MM.1S (cell line): ENCODE measurements around the gene NCAM2.
"Not testable (repeated sequence)": the region's sequence is repeated elsewhere in the genome, so short reads cannot be mapped to it uniquely, and the experiment has no call there.

ENCODE experiments used
- DNase-seq: peaks from one replicate; pipeline ENCODE4 v3.0.0-alpha.2; 2015
- H2AFZ ChIP-seq: fragments of 300-600 bp; sonication (generic); 2 replicates; pipeline ENCODE4 v1.6.0; 2016; ENCODE audit warnings: antibody characterized with exemption, low read length
- H3F3A ChIP-seq: fragments of 300-600 bp; sonication (generic); 2 replicates; pipeline ENCODE4 v1.6.1; 2016; ENCODE audit warnings: mild to moderate bottlenecking, antibody characterized with exemption, low read length, moderate library complexity, mixed read lengths; ENCODE audit not compliant: insufficient read depth
- H3K27ac ChIP-seq: fragments of 300-600 bp; sonication (generic); 2 replicates; pipeline ENCODE4 v1.5.1; 2016; ENCODE audit warnings: mild to moderate bottlenecking, low read length
- H3K27me3 ChIP-seq: fragments of 300-600 bp; sonication (generic); replicated peaks from 2 replicates; pipeline ENCODE4 v1.6.0; 2016; ENCODE audit warnings: low read length; ENCODE audit not compliant: insufficient read depth
- H3K36me3 ChIP-seq: fragments of 300-600 bp; sonication (generic); replicated peaks from 2 replicates; pipeline ENCODE4 v1.6.1; 2016; ENCODE audit warnings: mild to moderate bottlenecking, low read length, mixed read lengths; ENCODE audit not compliant: insufficient read depth
- H3K4me1 ChIP-seq: fragments of 300-600 bp; sonication (generic); 2 replicates; pipeline ENCODE4 v1.6.1; 2016; ENCODE audit warnings: low read length, mixed read lengths
- H3K4me2 ChIP-seq: fragments of 300-600 bp; sonication (generic); 2 replicates; pipeline ENCODE4 v1.6.0; 2016; ENCODE audit warnings: low read depth, low read length
- H3K4me3 ChIP-seq: fragments of 300-600 bp; sonication (generic); 2 replicates; pipeline ENCODE4 v1.5.1; 2016; ENCODE audit warnings: low read length, mixed read lengths
- H3K79me2 ChIP-seq: fragments of 300-600 bp; sonication (generic); 2 replicates; pipeline ENCODE4 v1.6.1; 2016; ENCODE audit warnings: mixed run types, low read length, mixed read lengths
- H3K9ac ChIP-seq: fragments of 300-600 bp; sonication (generic); 2 replicates; pipeline ENCODE4 v1.6.1; 2016; ENCODE audit warnings: low read length, mixed read lengths
- H3K9me2 ChIP-seq: fragments of 300-600 bp; sonication (generic); replicated peaks from 2 replicates; pipeline ENCODE4 v1.6.1; 2016; ENCODE audit warnings: mild to moderate bottlenecking, low read length, mixed read lengths; ENCODE audit not compliant: insufficient read depth
- H3K9me3 ChIP-seq: fragments of 300-600 bp; sonication (generic); replicated peaks from 2 replicates; pipeline ENCODE4 v1.6.1; 2016; ENCODE audit warnings: mild to moderate bottlenecking, low read length, mixed read lengths; ENCODE audit not compliant: insufficient read depth
- H4K20me1 ChIP-seq: fragments of 300-600 bp; sonication (generic); 2 replicates; pipeline ENCODE4 v1.6.1; 2016; ENCODE audit warnings: mild to moderate bottlenecking, low read length, moderate library complexity, mixed read lengths; ENCODE audit not compliant: insufficient read depth
- EZH2 ChIP-seq: fragments of 300-600 bp; sonication (generic); optimal IDR thresholded peaks from 2 replicates; pipeline ENCODE3; 2017; ENCODE audit warnings: low read depth, mild to moderate bottlenecking, antibody characterized with exemption, low read length, mixed read lengths
- EZH2phosphoT487 ChIP-seq: fragments of 300-600 bp; sonication (generic); IDR thresholded peaks from 2 replicates; pipeline ENCODE4 v1.6.1; 2018; ENCODE audit warnings: antibody characterized with exemption, low read length
- TF ChIP-seq, protein P1 (sequence below): fragments of 300-600 bp; sonication (generic); IDR thresholded peaks from 2 replicates; pipeline ENCODE4 v1.5.1; 2016; ENCODE audit warnings: antibody characterized with exemption, low read length, mixed read lengths

Gene NCAM2

DNA sequence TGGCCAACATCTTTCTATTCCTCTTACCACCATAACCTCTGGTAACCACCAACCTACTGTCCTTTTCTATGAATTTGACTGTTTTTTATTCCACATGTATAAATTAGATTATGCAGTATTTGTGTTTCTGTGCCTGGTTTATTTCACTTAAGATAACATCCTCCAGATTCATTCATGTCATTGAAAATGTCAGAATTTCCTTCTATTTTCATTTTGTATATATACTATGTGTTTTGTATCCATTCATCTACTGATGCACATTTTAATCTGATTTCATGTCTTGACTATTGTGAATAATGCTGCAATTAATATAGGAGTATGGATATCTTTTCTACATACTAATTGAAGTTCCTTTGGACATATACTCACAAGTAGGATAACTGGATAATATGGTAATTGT, 403.2 kb downstream of the NCAM2 start:
- Histone ChIP-seq H3F3A (peaks cover 7% of the 10 kb centered on the region; the same call in 1 of the 2 replicates), H3K4me3 (no peak overlapping the region), H2AFZ (no peak overlapping the region), H3K9me2 (no peaks in the 10 kb centered on the region), H3K4me1 (peaks cover 11% of the 10 kb centered on the region), H3K27ac (no peak overlapping the region), H3K9me3 (no peaks in the 10 kb centered on the region), H3K27me3 (no peaks in the 10 kb centered on the region), H3K79me2 (no peaks in the 10 kb centered on the region), H3K9ac (no peak overlapping the region), H3K4me2 (no peak overlapping the region), H4K20me1 (no peaks in the 10 kb centered on the region), H3K36me3 (no peaks in the 10 kb centered on the region)
- DNase-seq = no peak
- TF ChIP-seq EZH2phosphoT487 = no peak
- TF ChIP-seq, protein P1, sequence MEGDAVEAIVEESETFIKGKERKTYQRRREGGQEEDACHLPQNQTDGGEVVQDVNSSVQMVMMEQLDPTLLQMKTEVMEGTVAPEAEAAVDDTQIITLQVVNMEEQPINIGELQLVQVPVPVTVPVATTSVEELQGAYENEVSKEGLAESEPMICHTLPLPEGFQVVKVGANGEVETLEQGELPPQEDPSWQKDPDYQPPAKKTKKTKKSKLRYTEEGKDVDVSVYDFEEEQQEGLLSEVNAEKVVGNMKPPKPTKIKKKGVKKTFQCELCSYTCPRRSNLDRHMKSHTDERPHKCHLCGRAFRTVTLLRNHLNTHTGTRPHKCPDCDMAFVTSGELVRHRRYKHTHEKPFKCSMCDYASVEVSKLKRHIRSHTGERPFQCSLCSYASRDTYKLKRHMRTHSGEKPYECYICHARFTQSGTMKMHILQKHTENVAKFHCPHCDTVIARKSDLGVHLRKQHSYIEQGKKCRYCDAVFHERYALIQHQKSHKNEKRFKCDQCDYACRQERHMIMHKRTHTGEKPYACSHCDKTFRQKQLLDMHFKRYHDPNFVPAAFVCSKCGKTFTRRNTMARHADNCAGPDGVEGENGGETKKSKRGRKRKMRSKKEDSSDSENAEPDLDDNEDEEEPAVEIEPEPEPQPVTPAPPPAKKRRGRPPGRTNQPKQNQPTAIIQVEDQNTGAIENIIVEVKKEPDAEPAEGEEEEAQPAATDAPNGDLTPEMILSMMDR = no peak
- TF ChIP-seq EZH2 = no peak

GRCh38 chr21:21402187-21402586, 404.0 kb downstream of the NCAM2 start:
- H2AFZ ChIP-seq, H3K4me3 ChIP-seq, H3K4me2 ChIP-seq, H3K9me2 ChIP-seq, H3K9me3 ChIP-seq, H3K36me3 ChIP-seq, H4K20me1 ChIP-seq, H3K79me2 ChIP-seq, DNase-seq, H3K27ac ChIP-seq, H3K27me3 ChIP-seq, H3F3A ChIP-seq, H3K9ac ChIP-seq: not testable (repeated sequence)
- H3K4me1 ChIP-seq = peaks cover 18% of the 10 kb centered on the region

DNA sequence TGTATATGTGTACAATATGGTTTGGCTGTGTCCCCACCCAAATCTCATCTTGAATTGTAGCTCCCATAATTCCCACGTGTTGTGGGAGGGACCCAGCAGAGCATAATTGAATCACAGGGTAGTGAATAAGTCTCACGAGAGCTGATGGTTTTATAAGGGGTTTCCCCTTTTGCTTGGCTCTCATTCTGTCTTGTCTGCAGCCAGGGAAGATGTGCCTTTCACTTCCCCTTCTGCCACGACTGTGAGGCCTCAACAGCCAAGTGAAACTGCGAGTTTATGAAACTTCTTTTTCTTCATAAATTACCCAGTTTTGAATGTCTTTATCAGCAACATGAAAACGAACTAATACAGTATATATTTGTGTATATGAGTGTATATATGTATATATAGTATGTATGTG, 406.1 kb downstream of the NCAM2 start:
- H2AFZ ChIP-seq, H3F3A ChIP-seq, H3K9me2 ChIP-seq, H4K20me1 ChIP-seq, H3K79me2 ChIP-seq, H3K9me3 ChIP-seq, H3K27me3 ChIP-seq, H3K36me3 ChIP-seq, H3K4me3 ChIP-seq, H3K9ac ChIP-seq: not testable (repeated sequence)
- H3K4me1 ChIP-seq = peaks cover 21% of the 10 kb centered on the region
- H3K27ac ChIP-seq = peak overlapping the region; percentile 38; the same call in 1 of the 2 replicates
- DNase-seq = peak; percentile 87
- peak overlapping the region; percentile 8; the same call in 1 of the 2 replicates for H3K4me2 ChIP-seq

- Histone ChIP-seq H3K27ac (peak overlapping the region; percentile 59; the same call in 1 of the 2 replicates), H3K4me2 (peak overlapping the region; percentile 30; the same call in 1 of the 2 replicates), H3K27me3 (no peaks in the 10 kb centered on the region)
Measured at GRCh38 chr21:21406921-21407320, 408.7 kb downstream of the NCAM2 start.

More at GRCh38 chr21:21406921-21407320, 408.7 kb downstream of the NCAM2 start:
- H3K9me3 ChIP-seq = no peaks in the 10 kb centered on the region
- no peaks in the 10 kb centered on the region for H3K9me2 ChIP-seq
- no peaks in the 10 kb centered on the region for H3K36me3 ChIP-seq
- DNase-seq = peak; percentile 75
- no peak for TF ChIP-seq EZH2
- TF ChIP-seq, protein P1 = no peak
- TF ChIP-seq EZH2phosphoT487 = no peak
- peaks cover 21% of the 10 kb centered on the region for H3K4me1 ChIP-seq
- H3F3A ChIP-seq = peaks cover 7% of the 10 kb centered on the region; the same call in 1 of the 2 replicates
- H3K4me3 ChIP-seq = no peak overlapping the region
- no peak overlapping the region for H3K9ac ChIP-seq
- no peaks in the 10 kb centered on the region for H3K79me2 ChIP-seq
- H2AFZ ChIP-seq = no peak overlapping the region
- no peaks in the 10 kb centered on the region for H4K20me1 ChIP-seq
